GM21786 (cell line): Measurements from ENCODE around the gene PEX11B.
A peak's percentile ranks its signal among the peaks of the same experiment; 100 is the strongest.

ENCODE experiments used
- ATAC-seq: cut with Tn5 transposase; IDR thresholded peaks from one replicate; pipeline ENCODE4 v1.9.1; 2021; ENCODE audit not compliant: unreplicated experiment

PEX11B gene

GRCh38 chr1:145912128-145912641, 6.3 kb downstream of the PEX11B start:
- ATAC-seq = no peak

- ATAC-seq = no peak
Measured at GRCh38 chr1:145908653-145909052, 9.9 kb downstream of the PEX11B start.

GRCh38 chr1:145906954-145907753, 11.4 kb downstream of the PEX11B start:
- ATAC-seq = no peak

- ATAC-seq = no peak
Measured at GRCh38 chr1:145901312-145902021, 17.1 kb downstream of the PEX11B start.

- no peak for ATAC-seq
Measured at GRCh38 chr1:145898756-145899155, 19.8 kb downstream of the PEX11B start.

GRCh38 chr1:145897969-145898368, 20.5 kb downstream of the PEX11B start:
- ATAC-seq = no peak

GRCh38 chr1:145895471-145895870, 23.0 kb downstream of the PEX11B start:
- no peak for ATAC-seq

- no peak for ATAC-seq
Measured at GRCh38 chr1:145893306-145894055, 25.0 kb downstream of the PEX11B start.

GRCh38 chr1:145892486-145893087, 25.9 kb downstream of the PEX11B start:
- no peak for ATAC-seq

GRCh38 chr1:145891587-145892485, 26.7 kb downstream of the PEX11B start:
- no peak for ATAC-seq

GRCh38 chr1:145891143-145891542, 27.4 kb downstream of the PEX11B start:
- no peak for ATAC-seq

- ATAC-seq = no peak
Measured at GRCh38 chr1:145889722-145890121, 28.8 kb downstream of the PEX11B start.

- no peak for ATAC-seq
Measured at GRCh38 chr1:145887631-145888030, 30.9 kb downstream of the PEX11B start.

GRCh38 chr1:145886816-145887215, 31.7 kb downstream of the PEX11B start:
- ATAC-seq = no peak

- no peak for ATAC-seq
Measured at GRCh38 chr1:145886390-145886789, 32.1 kb downstream of the PEX11B start.

GRCh38 chr1:145885738-145886287, 32.7 kb downstream of the PEX11B start, which contains the start of gene ANKRD35:
TSS of gene ANKRD35 (minus strand) at chr1:145885866. CDS start at chr1:145885758, 108 bp downstream.
- peak; percentile 97 for ATAC-seq

- ATAC-seq = no peak
Measured at GRCh38 chr1:145884675-145885074, 33.8 kb downstream of the PEX11B start.

- ATAC-seq = no peak
Measured at GRCh38 chr1:145879775-145880174, 38.7 kb downstream of the PEX11B start.

- no peak for ATAC-seq
Measured at GRCh38 chr1:145878724-145879123, 39.8 kb downstream of the PEX11B start.
